ENCODE measurements around the gene PLEKHA7.
"Not testable (repeated sequence)": the region's sequence is repeated elsewhere in the genome, so short reads cannot be mapped to it uniquely, and the experiment has no call there.

PLEKHA7 gene

DNA sequence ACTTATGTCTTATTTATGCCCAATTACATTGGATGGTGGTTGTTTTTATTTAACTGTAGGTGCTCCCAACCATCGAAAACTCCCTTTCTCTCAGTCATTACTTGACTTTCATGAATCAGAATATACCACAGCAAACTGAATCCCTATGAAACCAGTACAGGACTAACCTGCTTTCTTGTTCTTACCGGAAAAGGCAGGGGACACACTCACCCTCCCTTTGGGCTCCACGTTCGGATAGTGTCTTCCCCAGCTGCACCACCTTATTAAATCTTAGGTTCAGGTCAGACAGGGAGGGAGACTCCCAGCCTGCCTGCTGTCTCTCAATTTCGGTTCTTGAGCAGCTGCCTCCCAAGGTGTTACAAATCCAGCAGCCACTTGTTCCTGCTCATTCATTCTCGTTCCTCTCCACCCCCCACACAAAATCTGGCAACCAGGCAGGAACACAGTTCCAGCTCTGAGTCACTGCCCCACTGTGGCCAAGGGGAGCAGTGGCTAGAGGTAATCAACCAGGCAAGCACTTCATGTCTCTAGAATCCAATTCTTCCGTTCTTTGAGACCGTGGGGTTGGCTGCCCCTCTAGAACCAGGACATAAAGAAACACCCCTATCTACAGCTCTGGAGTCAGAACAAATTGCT, 133.0 kb downstream of the PLEKHA7 start:
- no peak for DNase-seq (ENCODE audit: low read depth in 2 of 2)

- no peak for DNase-seq (ENCODE audit: low read depth in 2 of 2)
Measured at GRCh38 chr11:16880184-16880801, 133.9 kb downstream of the PLEKHA7 start.

- DNase-seq (ENCODE audit: low read depth in 2 of 2): no peak
Measured at GRCh38 chr11:16879690-16880089, 134.5 kb downstream of the PLEKHA7 start.

DNA sequence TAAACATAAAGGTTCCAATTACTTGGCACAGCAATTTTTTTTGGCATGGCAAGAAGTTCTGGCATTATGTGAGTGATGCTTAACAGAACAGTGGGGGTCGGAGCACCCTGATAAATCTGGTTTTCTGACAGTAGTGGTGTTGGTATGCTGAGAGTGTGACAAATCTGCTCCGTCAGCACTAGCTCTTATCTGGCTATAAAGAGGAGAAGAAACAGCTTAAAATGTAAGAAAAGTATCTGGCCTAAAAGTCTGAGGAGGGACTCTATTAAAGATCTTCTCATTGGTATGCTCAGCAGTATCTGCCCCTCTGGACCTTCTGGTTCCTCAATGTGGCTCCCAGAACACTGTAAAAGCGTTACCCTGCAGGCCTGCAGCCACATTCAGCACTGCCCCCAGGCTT, 137.4 kb downstream of the PLEKHA7 start:
- no peak for DNase-seq (ENCODE audit: low read depth in 2 of 2)

GRCh38 chr11:16876053-16876752, 138.0 kb downstream of the PLEKHA7 start:
- DNase-seq (ENCODE audit: low read depth in 2 of 2): no peak

DNA sequence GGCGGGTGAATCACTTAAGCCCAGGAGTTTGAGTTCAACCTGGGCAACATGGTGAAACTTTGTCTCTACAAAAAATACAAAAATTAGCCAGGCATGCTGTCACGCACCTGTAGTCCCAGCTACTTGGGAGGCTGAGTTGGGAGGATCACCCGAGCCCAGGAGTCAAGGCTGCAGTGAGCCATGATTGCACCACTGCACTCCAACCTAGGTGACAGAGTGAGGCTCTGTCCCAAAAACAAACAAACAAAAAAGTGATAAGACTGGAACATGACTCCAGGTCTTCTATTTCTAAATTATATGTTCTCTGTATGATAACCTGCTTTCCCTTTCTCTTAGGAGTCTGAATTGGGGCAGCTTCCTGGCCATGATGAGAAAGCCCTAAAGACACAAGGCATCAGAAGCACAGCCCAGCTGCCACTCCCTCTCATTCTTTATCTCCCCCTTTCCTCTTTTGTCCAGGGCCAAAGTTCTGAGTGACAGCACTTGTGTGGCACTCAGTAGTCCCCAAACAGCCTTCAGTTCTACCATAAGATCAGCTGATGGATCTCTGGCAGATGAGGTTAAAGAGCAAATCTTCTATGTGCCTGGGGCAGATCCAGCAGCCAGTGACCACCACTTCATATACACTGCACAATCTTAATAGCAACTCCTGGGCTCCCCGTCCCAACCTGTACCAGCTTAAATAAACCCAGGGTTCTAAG, 139.8 kb downstream of the PLEKHA7 start:
- no peak for DNase-seq (ENCODE audit: low read depth in 2 of 2)

GRCh38 chr11:16873289-16873688, 140.9 kb downstream of the PLEKHA7 start:
- DNase-seq (ENCODE audit: low read depth in 2 of 2): no peak

DNA sequence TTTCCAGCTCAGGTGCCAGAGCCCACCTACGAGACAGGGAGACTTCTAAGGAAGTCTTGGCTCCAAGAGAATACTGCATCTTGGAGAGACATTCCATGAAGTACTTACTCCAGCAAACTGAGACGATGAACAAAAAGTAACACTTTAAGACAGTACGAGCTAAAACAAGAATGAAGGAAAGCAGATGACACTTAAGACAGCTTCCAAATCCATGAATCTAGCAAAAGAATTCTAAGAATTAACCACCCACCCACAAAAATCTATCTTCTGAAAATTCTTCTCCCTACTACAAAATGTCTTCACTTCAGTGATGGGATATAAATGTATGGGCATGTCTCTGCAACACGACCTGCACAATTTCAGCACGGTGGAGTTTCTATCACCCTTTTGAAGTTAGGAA, 142.8 kb downstream of the PLEKHA7 start:
- peak; percentile 8 to 29 for DNase-seq (ENCODE audit: low read depth in 2 of 2)

DNA sequence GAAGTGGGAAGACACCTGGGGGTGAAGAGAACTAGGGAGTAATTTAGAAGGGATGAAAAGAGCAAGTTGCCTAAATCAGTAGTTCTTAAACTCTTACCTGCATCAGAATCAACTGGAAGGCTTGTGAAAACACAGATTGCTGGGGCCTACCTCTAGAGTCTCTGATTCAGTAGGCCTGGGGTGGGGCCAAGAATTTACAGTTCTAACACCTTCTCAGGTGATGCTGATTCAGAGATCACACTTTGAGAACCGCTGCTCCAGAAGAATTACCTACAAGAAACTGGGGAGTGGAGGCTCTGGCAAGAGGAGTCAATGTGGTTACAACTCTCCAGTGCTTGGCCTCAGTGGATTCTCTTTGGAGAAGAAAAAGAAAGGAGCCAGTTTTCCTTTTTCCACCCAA, 147.1 kb downstream of the PLEKHA7 start:
- no peak for DNase-seq (ENCODE audit: low read depth in 2 of 2)

DNA sequence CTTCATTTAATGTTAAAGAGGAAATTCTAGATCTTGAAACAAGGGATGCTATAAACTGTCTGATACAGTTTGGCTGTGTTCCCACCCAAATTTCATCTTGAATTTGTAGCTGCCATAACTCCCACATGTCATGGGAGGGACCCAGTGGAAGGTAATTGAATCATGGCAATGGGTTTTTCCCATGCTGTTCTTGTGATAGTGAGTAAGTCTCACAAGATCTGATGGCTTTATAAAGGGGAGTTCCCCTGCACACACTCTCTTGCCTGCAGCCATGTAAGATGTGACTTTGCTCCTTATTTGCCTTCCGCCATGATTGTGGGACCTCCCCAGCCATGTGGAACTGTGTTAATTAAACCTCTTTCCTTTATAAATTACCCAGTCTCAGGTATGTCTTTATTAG, 149.8 kb downstream of the PLEKHA7 start:
- DNase-seq (ENCODE audit: low read depth in 2 of 2): not testable (repeated sequence)

- no peak for DNase-seq (ENCODE audit: low read depth in 2 of 2)
Measured at GRCh38 chr11:16863389-16863788, 150.8 kb downstream of the PLEKHA7 start.

- DNase-seq (ENCODE audit: low read depth in 2 of 2): peak in 1 of 2 experiments; percentile 7
Measured at GRCh38 chr11:16862726-16863125, 151.5 kb downstream of the PLEKHA7 start.

DNA sequence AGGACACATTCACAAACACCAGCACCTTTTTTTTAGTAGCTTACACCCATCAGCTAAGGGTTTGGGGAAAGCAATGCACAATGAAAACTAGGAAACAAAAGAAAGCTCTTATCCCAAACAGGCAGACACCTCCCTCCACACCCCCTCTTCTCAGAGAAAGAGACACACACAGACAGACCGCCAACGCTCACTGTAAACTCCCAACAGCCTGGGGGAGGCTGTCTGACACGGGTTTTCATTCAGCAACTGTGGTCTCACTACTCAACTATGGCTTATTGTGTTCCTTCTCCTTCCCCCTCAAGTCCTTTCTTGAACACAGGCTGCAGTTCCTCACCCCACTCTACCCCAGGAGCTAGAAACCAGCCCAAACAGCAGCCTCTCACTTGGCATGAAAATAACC, 152.4 kb downstream of the PLEKHA7 start:
- no peak for DNase-seq (ENCODE audit: low read depth in 2 of 2)

DNA sequence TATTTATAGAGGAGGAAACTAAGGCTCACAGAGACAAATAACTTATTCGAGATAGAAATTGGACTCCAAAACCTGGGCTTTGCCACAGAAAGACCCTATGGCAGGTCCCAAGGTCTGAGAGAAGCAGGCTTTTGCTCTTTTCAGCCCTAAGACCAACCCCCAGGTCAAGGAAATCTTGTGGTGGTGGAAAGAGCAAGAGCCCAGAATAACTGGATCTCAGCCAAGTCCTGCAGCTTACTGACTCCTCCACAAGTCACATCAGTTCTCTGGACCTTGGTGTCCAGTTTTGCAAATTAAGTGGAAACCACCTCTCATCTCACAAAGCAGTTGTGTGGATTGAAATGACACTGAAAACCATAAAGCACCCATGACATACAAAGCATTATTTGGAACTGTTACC, 153.6 kb downstream of the PLEKHA7 start:
- no peak for DNase-seq (ENCODE audit: low read depth in 2 of 2)

DNA sequence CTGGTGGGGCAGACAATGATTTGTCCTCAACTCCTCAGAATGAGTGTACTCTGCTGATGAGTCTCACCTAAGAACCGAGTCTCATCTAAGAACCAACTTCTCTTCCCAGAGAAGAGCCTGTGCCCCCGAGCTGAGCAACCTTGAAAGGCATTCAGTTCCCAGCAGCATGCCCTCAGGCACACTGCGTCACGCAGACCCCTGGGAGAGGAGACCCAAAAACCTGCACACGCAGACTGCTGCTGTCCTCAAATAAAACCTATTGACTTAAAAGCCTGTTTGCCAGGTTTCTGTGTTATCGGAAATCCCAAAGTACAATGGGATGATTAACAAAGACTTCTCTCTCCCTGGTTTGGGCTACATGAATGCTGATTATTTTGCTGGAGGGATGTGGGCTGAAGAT, 154.6 kb downstream of the PLEKHA7 start:
- DNase-seq (ENCODE audit: low read depth in 2 of 2): no peak

GRCh38 chr11:16857186-16857585, 157.0 kb downstream of the PLEKHA7 start:
- no peak for DNase-seq (ENCODE audit: low read depth in 2 of 2)

- no peak for DNase-seq (ENCODE audit: low read depth in 2 of 2)
Measured at GRCh38 chr11:16856022-16856471, 158.2 kb downstream of the PLEKHA7 start.

- DNase-seq (ENCODE audit: low read depth in 2 of 2): no peak
Measured at GRCh38 chr11:16854979-16855378, 159.2 kb downstream of the PLEKHA7 start.

- DNase-seq (ENCODE audit: low read depth in 2 of 2): no peak
Measured at GRCh38 chr11:16853859-16854258, 160.4 kb downstream of the PLEKHA7 start.

DNA sequence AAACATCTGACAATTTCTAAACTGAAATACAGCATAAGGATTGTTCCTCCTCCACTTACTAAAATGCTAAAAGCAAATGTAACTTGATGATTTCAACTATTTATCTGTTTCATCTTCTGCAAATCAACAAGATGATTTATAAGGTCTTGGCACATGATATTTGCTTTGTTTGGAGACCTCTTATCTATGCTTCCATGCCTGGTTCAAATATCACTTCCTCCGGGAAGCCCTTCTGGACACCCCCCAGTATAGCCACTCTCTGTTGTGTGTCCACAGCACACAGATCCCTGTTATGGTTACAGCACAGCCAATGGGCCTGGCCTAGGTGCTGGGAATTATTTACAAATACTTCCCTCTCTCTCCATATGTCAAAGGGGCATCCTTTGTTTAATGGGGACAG, 160.9 kb downstream of the PLEKHA7 start:
- no peak for DNase-seq (ENCODE audit: low read depth in 2 of 2)

- DNase-seq (ENCODE audit: low read depth in 2 of 2): no peak
Measured at GRCh38 chr11:16846305-16846704, 167.9 kb downstream of the PLEKHA7 start.

DNA sequence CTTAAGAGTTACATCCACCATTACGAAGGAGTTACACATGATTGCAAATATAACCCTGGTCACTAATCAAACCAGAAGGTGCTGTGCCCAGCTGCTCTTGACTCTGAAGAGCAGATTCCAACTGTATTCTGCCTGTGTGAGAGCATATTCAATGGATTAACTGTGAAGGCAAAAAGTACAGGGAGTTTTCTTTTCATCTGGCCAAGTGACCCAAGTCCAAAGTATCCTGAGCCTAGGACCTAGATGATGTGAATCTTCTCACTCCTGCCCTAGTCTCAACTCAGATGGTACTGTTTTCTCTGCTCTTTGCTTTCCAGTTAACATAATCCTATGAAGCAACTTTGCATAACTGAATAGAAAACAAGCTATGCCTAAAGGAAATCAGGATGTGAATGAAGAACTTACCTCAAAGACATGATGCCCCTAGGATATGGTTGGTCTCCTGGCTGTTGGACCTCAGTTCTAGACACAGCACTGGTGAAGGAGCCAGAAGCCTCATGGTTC, 169.9 kb downstream of the PLEKHA7 start:
- DNase-seq (ENCODE audit: low read depth in 2 of 2): no peak

All from fibroblast of skin of left biceps (primary cell).